IMR-90 (cell line): ENCODE data around the gene EIF2S2.

Experiments used
- BHLHE40 ChIP-seq: fragments of 150-350 bp; IDR thresholded peaks from 2 replicates; pipeline ENCODE4 v1.6.1; 2016; ENCODE audit warnings: mild to moderate bottlenecking, low read depth, low read length
- CTCF ChIP-seq: conservative IDR thresholded peaks from 2 replicates; pipeline ENCODE4 v1.5.1; 2012; ENCODE audit warnings: mild to moderate bottlenecking, low read depth, low read length, improper control_type of control experiment
- MAFK ChIP-seq: IDR thresholded peaks from 2 replicates; pipeline ENCODE4 v1.6.1; 2012; ENCODE audit warnings: low read depth, low read length, improper control_type of control experiment
- MAZ ChIP-seq: IDR thresholded peaks from 2 replicates; pipeline ENCODE4 v1.6.1; 2012; ENCODE audit warnings: low read depth, mild to moderate bottlenecking, low read length, improper control_type of control experiment, moderate library complexity, borderline replicate concordance
- MXI1 ChIP-seq: IDR thresholded peaks from 2 replicates; pipeline ENCODE4 v1.6.1; 2012; ENCODE audit warnings: low read depth, mild to moderate bottlenecking, low read length, moderate library complexity, borderline replicate concordance
- NFE2L2 ChIP-seq: fragments of 150-350 bp; IDR thresholded peaks from 2 replicates; pipeline ENCODE4 v1.6.1; 2016; ENCODE audit warnings: low read depth, mild to moderate bottlenecking, low read length
- POLR2A ChIP-seq: IDR thresholded peaks from 2 replicates; pipeline ENCODE4 v1.6.1; 2012; ENCODE audit warnings: mild to moderate bottlenecking, low read depth, low read length
- RAD21 ChIP-seq: IDR thresholded peaks from 2 replicates; pipeline ENCODE4 v1.6.1; 2012; ENCODE audit warnings: low read length, improper control_type of control experiment
- RCOR1 ChIP-seq: IDR thresholded peaks from 2 replicates; pipeline ENCODE4 v1.6.1; 2012; ENCODE audit warnings: mild to moderate bottlenecking, low read length, improper control_type of control experiment; ENCODE audit not compliant: insufficient replicate concordance
- RFX5 ChIP-seq: IDR thresholded peaks from 2 replicates; pipeline ENCODE4 v1.8.0; 2012; ENCODE audit warnings: low read depth, mild to moderate bottlenecking, low read length, moderate library complexity
- SMC3 ChIP-seq: fragments of 150-350 bp; IDR thresholded peaks from 2 replicates; pipeline ENCODE4 v1.6.1; 2016; ENCODE audit warnings: low read depth, mild to moderate bottlenecking, antibody characterized with exemption, low read length, moderate library complexity
- TF ChIP-seq, protein P1 (sequence below): fragments of 150-350 bp; IDR thresholded peaks from 2 replicates; pipeline ENCODE4 v1.6.1; 2017; ENCODE audit warnings: mild to moderate bottlenecking, antibody characterized with exemption, low read length, low read depth

- TF ChIP-seq CTCF (no peak), BHLHE40 (no peak), RCOR1 (no peak), MAZ (no peak), RFX5 (no peak), RAD21 (no peak), SMC3 (no peak), POLR2A (no peak), NFE2L2 (no peak), MXI1 (no peak), MAFK (no peak)
- TF ChIP-seq, protein P1, sequence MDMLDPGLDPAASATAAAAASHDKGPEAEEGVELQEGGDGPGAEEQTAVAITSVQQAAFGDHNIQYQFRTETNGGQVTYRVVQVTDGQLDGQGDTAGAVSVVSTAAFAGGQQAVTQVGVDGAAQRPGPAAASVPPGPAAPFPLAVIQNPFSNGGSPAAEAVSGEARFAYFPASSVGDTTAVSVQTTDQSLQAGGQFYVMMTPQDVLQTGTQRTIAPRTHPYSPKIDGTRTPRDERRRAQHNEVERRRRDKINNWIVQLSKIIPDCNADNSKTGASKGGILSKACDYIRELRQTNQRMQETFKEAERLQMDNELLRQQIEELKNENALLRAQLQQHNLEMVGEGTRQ = no peak
These were observed 31.9 kb upstream of the EIF2S2 start for GRCh38 chr20:34143951-34144350.
